Central memory CD8-positive, alpha-beta T cell (primary cell): Measurements from ENCODE around the gene MYL10.
"Not testable (repeated sequence)": the region's sequence is repeated elsewhere in the genome, so short reads cannot be mapped to it uniquely, and the experiment has no call there.

Experiments used
- ATAC-seq: fragments of 150-1000 bp; cut with Tn5 transposase; replicated peaks from 2 replicates; pipeline ENCODE4 v1.10.0; 2022; ENCODE audit warnings: mild to moderate bottlenecking, moderate FRiP score, moderate number of reproducible peaks; ENCODE audit not compliant: poor library complexity, severe bottlenecking; ENCODE audit errors: extremely low read depth
- DNase-seq, 2 donors: peaks; one replicate each; pipeline ENCODE4 v3.0.0; 2021; ENCODE audit warnings: low spot score in 2 of 2
- H3K27ac Mint-ChIP-seq: one replicate; pipeline ENCODE4 v1.8.0; 2022; ENCODE audit warnings: low read depth, mild to moderate bottlenecking, moderate library complexity, mixed read lengths
- H3K27me3 Mint-ChIP-seq: one replicate; pipeline ENCODE4 v1.8.0; 2022; ENCODE audit warnings: mixed read lengths
- H3K36me3 Mint-ChIP-seq: one replicate; pipeline ENCODE4 v1.8.0; 2022; ENCODE audit warnings: mild to moderate bottlenecking, moderate library complexity, mixed read lengths; ENCODE audit not compliant: insufficient read depth
- H3K4me1 Mint-ChIP-seq: one replicate; pipeline ENCODE4 v1.8.0; 2022; ENCODE audit warnings: mixed read lengths
- H3K4me3 Mint-ChIP-seq: one replicate; pipeline ENCODE4 v1.8.0; 2022; ENCODE audit warnings: mild to moderate bottlenecking, moderate library complexity, mixed read lengths
- H3K9me3 Mint-ChIP-seq: one replicate; pipeline ENCODE4 v1.8.0; 2022; ENCODE audit warnings: mixed read lengths

Gene MYL10

GRCh38 chr7:101612885-101613515 lies 16.1 kb downstream of the MYL10 start:
- Mint-ChIP-seq H3K27ac (no peak overlapping the region), H3K27me3 (peaks cover 43% of the 10 kb centered on the region)

GRCh38 chr7:101608772-101609713 lies 20.1 kb downstream of the MYL10 start:
- DNase-seq (no peak), ATAC-seq (no peak)
- H3K27ac Mint-ChIP-seq: no peak overlapping the region
- no peaks in the 10 kb centered on the region for H3K4me1 Mint-ChIP-seq
- no peak overlapping the region for H3K4me3 Mint-ChIP-seq
- H3K36me3 Mint-ChIP-seq: peaks cover 2% of the 10 kb centered on the region
- H3K9me3 Mint-ChIP-seq: no peaks in the 10 kb centered on the region
- peaks cover 16% of the 10 kb centered on the region for H3K27me3 Mint-ChIP-seq

More at GRCh38 chr7:101612885-101613515, 16.1 kb downstream of the MYL10 start:
- DNase-seq: no peak
- Mint-ChIP-seq H3K36me3 (no peaks in the 10 kb centered on the region), H3K4me1 (no peaks in the 10 kb centered on the region), H3K4me3 (no peak overlapping the region), H3K9me3 (no peaks in the 10 kb centered on the region)
- ATAC-seq: no peak

- Mint-ChIP-seq H3K27me3 (no peaks in the 10 kb centered on the region), H3K27ac (no peak overlapping the region), H3K36me3 (peaks cover 2% of the 10 kb centered on the region), H3K9me3 (no peaks in the 10 kb centered on the region), H3K4me3 (no peak overlapping the region), H3K4me1 (no peaks in the 10 kb centered on the region)
- no peak for ATAC-seq
- no peak for DNase-seq
Measured at GRCh38 chr7:101606498-101606923, 22.6 kb downstream of the MYL10 start.

GRCh38 chr7:101605611-101606497 lies 23.2 kb downstream of the MYL10 start:
- Mint-ChIP-seq H3K27me3 (no peaks in the 10 kb centered on the region), H3K27ac (no peak overlapping the region), H3K9me3 (no peaks in the 10 kb centered on the region), H3K36me3 (peaks cover 2% of the 10 kb centered on the region), H3K4me3 (no peak overlapping the region), H3K4me1 (no peaks in the 10 kb centered on the region)
- no peak for DNase-seq
- ATAC-seq: no peak

GRCh38 chr7:101604934-101605332 lies 24.2 kb downstream of the MYL10 start:
- ATAC-seq, H3K27me3 Mint-ChIP-seq, H3K27ac Mint-ChIP-seq, H3K36me3 Mint-ChIP-seq, H3K4me1 Mint-ChIP-seq, H3K9me3 Mint-ChIP-seq, H3K4me3 Mint-ChIP-seq, DNase-seq: not testable (repeated sequence)

- H3K4me3 Mint-ChIP-seq: no peak overlapping the region
- no peaks in the 10 kb centered on the region for H3K27me3 Mint-ChIP-seq
- no peak for ATAC-seq
- no peaks in the 10 kb centered on the region for H3K9me3 Mint-ChIP-seq
- no peak for DNase-seq
- H3K27ac Mint-ChIP-seq: no peak overlapping the region
- no peaks in the 10 kb centered on the region for H3K4me1 Mint-ChIP-seq
- peaks cover 2% of the 10 kb centered on the region for H3K36me3 Mint-ChIP-seq
Measured at GRCh38 chr7:101604331-101604933, 24.7 kb downstream of the MYL10 start.

- peak; percentile 56 for ATAC-seq
Measured at GRCh38 chr7:101602484-101603241, 26.4 kb downstream of the MYL10 start.

GRCh38 chr7:101602082-101602481 lies 27.0 kb downstream of the MYL10 start:
- no peak for ATAC-seq
- Mint-ChIP-seq H3K27me3 (no peaks in the 10 kb centered on the region), H3K36me3 (peaks cover 2% of the 10 kb centered on the region), H3K9me3 (no peaks in the 10 kb centered on the region), H3K4me3 (no peak overlapping the region), H3K4me1 (no peaks in the 10 kb centered on the region), H3K27ac (no peak overlapping the region)
- DNase-seq: no peak

More at GRCh38 chr7:101602484-101603241, 26.4 kb downstream of the MYL10 start:
- Mint-ChIP-seq H3K27me3 (no peaks in the 10 kb centered on the region), H3K27ac (no peak overlapping the region), H3K36me3 (peaks cover 2% of the 10 kb centered on the region), H3K4me3 (no peak overlapping the region), H3K4me1 (no peaks in the 10 kb centered on the region), H3K9me3 (no peaks in the 10 kb centered on the region)
- peak; percentile 42 to 55 for DNase-seq

GRCh38 chr7:101599787-101600186 lies 29.3 kb downstream of the MYL10 start:
- Mint-ChIP-seq H3K27me3 (no peaks in the 10 kb centered on the region), H3K4me3 (no peak overlapping the region), H3K27ac (no peak overlapping the region), H3K36me3 (no peaks in the 10 kb centered on the region), H3K9me3 (no peaks in the 10 kb centered on the region), H3K4me1 (no peaks in the 10 kb centered on the region)
- ATAC-seq (no peak), DNase-seq (no peak)

- Mint-ChIP-seq H3K9me3 (no peaks in the 10 kb centered on the region), H3K36me3 (no peaks in the 10 kb centered on the region), H3K27ac (no peak overlapping the region), H3K4me1 (no peaks in the 10 kb centered on the region), H3K4me3 (no peak overlapping the region), H3K27me3 (no peaks in the 10 kb centered on the region)
- ATAC-seq (no peak), DNase-seq (no peak)
Measured at GRCh38 chr7:101598986-101599771, 29.9 kb downstream of the MYL10 start.

GRCh38 chr7:101598422-101598985 lies 30.6 kb downstream of the MYL10 start:
- ATAC-seq: no peak
- Mint-ChIP-seq H3K4me1 (no peaks in the 10 kb centered on the region), H3K9me3 (no peaks in the 10 kb centered on the region), H3K4me3 (no peak overlapping the region), H3K27ac (no peak overlapping the region), H3K27me3 (no peaks in the 10 kb centered on the region), H3K36me3 (no peaks in the 10 kb centered on the region)
- no peak for DNase-seq
